Nasal cavity respiratory epithelium epithelial cell of viscerocranial mucosa (primary cell): ENCODE results near the gene CLSTN3. TPM values are rescaled to one million over a fixed set of nuclear protein-coding genes. Genes with fewer than 3 reads are reported as not detected.

Experiments
- total RNA-seq: library from RNA; depleted of rRNA; stranded (reverse); fragments of >200 nt; gene quantifications from 2 replicates; pipeline ENCODE4 v1.2.3, GENCODE V29; 2014

CLSTN3 gene
- 8.2 and 28.2 TPM in 2 replicates for total RNA-seq

DNA sequence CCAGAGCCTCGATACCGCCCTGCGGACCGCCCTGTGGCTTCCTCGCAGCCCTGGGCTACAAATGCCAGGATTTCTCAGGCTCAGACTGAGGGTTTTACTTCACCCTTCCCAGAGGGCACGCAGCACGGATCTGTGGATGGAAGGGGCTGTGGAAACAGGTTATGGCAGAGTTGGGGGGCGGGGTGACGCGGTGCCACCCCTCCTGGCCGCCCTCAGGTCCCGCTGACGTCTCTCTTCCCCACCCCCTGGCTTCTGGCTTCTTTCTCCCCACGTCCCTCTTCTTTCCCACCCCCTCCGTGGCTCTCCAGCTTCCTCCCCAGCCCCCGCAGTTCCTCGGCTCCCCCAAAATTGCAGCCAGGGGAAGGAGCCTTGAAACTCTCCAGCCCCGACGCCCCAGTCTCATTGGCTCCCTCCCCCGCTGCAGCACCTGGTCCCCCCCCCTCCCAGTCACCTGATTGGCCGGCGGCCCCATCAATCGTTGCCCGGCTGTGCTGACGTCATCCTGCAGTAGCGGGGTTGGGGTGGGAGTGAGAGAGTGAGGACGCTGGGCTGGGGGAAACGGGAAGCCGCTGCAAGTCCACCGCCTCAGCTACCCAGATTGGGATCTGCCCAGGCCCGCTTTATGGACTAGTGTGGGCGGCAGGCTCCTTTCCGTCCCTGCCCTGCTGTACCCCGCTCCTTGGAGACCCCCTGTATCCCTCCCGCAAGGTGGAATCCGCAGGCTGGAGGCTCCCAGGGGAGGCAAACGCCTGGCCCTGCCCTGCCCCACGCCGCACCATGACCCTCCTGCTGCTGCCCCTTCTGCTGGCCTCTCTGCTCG, at the start of gene CLSTN3:
CLSTN3 (plus strand) TSS at position 500 of the 820 bp plus-strand sequence; CDS start at position 778, 278 bp downstream.

DNA sequence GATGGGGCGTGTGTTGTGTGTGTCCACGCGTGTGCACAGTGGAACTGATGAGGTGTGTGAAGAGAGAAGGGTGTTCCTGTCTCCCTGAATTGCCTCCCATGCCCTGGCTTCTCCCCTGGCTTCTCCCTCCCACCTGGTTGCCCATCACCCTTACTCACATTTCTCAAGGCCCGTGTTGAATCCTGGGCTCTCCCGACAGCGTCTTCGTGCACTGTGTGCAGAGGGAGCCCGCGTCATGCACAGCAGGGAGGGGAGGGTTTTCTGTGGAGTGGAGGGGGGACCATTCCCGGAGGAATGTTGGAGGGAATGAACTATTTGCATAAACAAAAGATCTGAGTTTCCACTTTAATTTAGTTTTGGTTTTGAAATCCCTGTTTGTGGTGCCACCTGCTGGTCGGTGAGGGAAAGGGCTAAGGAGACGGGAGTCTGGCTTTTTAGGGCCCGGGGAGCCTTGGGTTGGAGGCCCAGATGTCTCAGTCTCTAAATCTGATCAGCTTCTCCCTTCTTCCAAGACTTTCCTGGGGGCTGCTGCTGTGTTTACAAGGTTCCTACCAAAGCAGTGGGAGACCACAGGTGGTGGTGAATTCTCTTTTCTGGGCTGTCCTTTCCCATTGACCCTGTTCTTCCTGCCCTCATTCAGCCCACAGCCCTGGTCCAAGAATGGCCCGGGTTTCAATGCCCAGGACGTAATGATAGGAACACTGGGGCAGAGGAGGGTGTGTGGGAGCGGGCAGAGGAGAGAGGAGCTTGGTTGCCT, 37.8 kb upstream of the CLSTN3 start, which contains the start of gene C1R:
C1R (minus strand) TSS at position 217 of the 757 bp plus-strand sequence; CDS start at position 160, 57 bp downstream.

DNA sequence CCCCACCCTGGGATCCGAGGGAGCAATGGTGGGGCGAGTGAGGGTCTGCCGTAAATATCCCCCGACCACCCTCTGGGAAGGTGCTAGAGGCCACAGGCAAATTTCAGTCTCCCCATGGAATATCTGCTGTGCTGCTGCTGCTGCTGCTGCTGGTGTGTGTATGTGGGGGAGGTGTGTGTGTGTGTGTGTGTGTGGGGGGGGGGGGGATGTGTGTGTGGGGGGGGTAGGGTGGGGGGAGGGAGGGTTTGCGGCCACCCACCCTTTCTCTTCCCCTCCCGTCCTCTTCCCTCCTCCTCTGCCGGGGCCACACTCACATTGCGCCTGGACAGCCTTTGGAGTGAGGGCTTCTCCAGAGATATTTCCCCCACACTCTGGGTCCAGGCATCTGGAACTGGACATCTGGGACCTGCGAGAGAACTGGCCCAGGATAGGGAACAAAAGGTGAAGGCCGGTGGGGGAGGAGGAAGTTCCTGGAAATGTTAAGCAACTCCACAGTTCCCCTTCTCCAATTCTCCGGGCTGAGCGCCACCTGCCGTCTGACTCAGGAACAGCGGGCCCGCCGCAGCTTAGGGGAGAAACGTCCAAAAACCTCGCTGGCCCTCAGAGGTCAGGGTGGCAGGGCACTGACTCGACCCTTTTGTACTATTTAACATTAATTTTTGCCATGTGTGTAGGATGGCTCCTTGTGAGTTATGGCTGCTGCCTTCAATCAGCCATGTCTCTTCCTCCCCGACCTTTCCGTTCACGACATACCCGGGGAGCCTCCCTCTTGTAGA, 21.2 kb upstream of the CLSTN3 start, which contains the start of gene C1RL:
C1RL (minus strand) TSS at position 419 of the 776 bp plus-strand sequence; CDS start at position 385, 34 bp downstream.

DNA sequence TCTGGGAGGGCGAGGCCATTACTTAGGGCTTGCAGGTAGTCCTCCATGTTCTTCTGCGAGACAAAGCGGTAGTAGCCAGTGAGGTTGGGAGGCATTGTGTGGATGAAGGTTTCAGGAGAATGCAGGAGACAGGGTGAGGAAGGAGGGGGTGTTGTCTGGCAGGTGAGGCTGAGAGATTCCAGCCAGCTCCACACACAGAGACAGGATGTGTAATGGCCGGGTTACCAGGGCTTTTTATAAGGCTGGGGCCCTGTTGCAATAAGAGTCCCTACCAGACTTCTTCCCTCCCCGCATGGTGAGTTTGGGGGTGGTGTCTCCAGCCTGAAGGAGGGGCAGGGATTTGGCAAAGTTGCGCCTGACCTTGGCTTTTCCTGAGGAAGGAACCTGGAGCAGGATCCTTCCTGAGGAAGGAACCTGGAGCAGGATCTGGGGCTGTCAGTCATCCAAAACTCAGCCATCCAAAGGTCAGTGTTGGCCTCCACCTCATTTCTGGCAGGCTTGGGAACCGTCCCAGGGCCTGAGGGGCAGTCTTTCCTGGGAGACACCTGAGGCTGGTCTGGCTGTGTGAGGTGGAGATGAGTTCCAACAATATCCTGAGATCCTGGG, 1.4 kb upstream of the CLSTN3 start, which contains the start of gene RBP5:
RBP5 (minus strand) TSS at position 209 of the 606 bp plus-strand sequence; CDS start at position 95, 114 bp downstream.

DNA sequence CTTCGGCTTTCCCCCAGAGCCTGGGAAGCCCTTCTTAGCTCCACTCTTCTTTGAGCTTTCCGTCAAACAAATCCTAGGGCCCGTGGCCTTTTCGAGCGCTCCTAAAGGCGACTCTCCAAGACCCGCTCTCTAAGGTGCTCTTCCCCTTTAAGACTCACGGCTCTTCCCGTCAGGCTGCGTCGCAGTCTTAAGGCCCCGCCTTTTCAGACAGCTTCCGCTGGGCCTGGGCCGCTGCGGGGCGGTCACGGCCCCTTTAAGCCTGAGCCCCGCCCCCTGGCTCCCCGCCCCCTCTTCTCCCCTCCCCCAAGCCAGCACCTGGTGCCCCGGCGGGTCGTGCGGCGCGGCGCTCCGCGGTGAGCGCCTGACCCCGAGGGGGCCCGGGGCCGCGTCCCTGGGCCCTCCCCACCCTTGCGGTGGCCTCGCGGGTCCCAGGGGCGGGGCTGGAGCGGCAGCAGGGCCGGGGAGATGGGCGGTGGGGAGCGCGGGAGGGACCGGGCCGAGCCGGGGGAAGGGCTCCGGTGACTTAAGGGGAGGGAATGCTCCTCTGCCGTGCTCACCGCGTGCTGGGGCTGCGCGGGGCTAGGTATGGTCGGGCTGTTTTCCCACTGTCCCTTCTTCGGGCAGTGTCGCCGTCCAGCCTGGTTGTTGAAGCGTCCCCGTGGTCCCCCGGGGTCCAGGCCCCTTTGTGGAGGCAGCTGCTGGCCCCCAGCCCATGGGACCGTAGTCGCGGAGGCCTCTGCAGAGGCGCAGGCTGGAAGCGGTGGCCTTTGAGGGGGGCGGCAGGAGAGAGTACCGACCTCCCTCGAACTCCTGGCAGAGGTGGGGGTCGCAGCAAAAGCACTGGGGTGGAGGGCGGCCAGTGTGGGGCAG, 59.5 kb downstream of the CLSTN3 start, which contains the start of gene PEX5:
PEX5 (plus strand) TSS at position 289 of the 870 bp plus-strand sequence. CDS start 692 bp downstream, outside the sequence.

Other genes with a start within 250 kb of the CLSTN3 start
- gene LRRC23, start 225.5 kb upstream of the CLSTN3 start, total RNA-seq = 8.2 and 9.8 TPM in 2 replicates
- 3.1 and 14.0 TPM in 2 replicates for gene ENO2, start 215.8 kb upstream of the CLSTN3 start, total RNA-seq
- gene ATN1, start 202.4 kb upstream of the CLSTN3 start, total RNA-seq = 5.1 and 27.6 TPM in 2 replicates
- not detected in 2 replicates for gene RNU7-1, start 186.6 kb upstream of the CLSTN3 start, total RNA-seq
- 52.6 and 80.0 TPM in 2 replicates for gene C12orf57, start 186.3 kb upstream of the CLSTN3 start, total RNA-seq
- gene PTPN6, start 179.0 kb upstream of the CLSTN3 start, total RNA-seq = 12.3 and 17.4 TPM in 2 replicates
- 63.6 and 112 TPM in 2 replicates for gene PHB2, start 159.7 kb upstream of the CLSTN3 start, total RNA-seq
- gene EMG1, start 159.5 kb upstream of the CLSTN3 start, total RNA-seq = 42.0 and 88.2 TPM in 2 replicates
- gene LPCAT3, start 111.9 kb upstream of the CLSTN3 start, total RNA-seq = 10.6 and 21.0 TPM in 2 replicates
- 3.1 and 66.9 TPM in 2 replicates for gene C1S, start 69.7 kb upstream of the CLSTN3 start, total RNA-seq
- 2.1 and 50.6 TPM in 2 replicates for gene C1R, start 37.9 kb upstream of the CLSTN3 start, total RNA-seq
- 10.6 and 23.3 TPM in 2 replicates for gene C1RL, start 21.2 kb upstream of the CLSTN3 start, total RNA-seq
- not detected in 2 replicates for gene RBP5, start 1.5 kb upstream of the CLSTN3 start, total RNA-seq
- gene PEX5, start 59.3 kb downstream of the CLSTN3 start, total RNA-seq = 31.1 and 32.7 TPM in 2 replicates
- not detected in 2 replicates for gene ACSM4, start 173.7 kb downstream of the CLSTN3 start, total RNA-seq